Gastrocnemius medialis (tissue), 4 donors: ENCODE results near the gene FOSL2.

ENCODE experiments used
- POLR2A ChIP-seq, 2 donors: fragments of 450-650 bp; IDR thresholded peaks; one replicate each; pipeline ENCODE4 v1.6.1; 2017; ENCODE audit warnings: antibody characterized with exemption in 2 of 2, mild to moderate bottlenecking in 2 of 2, moderate library complexity in 2 of 2
- TF ChIP-seq, protein P1 (sequence below), 5 experiments: fragments of 450-650 bp in 3 of 5; fragments of 200-600 bp in 2 of 5; sonication (generic) in 2 of 5; IDR thresholded peaks in 4 of 5; conservative IDR thresholded peaks in 1 of 5; 1 replicate in 4 of 5; 2 replicates in 1 of 5; pipeline ENCODE4 v1.5.1; 2016 to 2019; ENCODE audit warnings: antibody characterized with exemption in 5 of 5, mild to moderate bottlenecking in 3 of 5, moderate library complexity in 3 of 5

GRCh38 chr2:28461056-28461455, 68.4 kb downstream of the FOSL2 start:
- TF ChIP-seq, protein P1, sequence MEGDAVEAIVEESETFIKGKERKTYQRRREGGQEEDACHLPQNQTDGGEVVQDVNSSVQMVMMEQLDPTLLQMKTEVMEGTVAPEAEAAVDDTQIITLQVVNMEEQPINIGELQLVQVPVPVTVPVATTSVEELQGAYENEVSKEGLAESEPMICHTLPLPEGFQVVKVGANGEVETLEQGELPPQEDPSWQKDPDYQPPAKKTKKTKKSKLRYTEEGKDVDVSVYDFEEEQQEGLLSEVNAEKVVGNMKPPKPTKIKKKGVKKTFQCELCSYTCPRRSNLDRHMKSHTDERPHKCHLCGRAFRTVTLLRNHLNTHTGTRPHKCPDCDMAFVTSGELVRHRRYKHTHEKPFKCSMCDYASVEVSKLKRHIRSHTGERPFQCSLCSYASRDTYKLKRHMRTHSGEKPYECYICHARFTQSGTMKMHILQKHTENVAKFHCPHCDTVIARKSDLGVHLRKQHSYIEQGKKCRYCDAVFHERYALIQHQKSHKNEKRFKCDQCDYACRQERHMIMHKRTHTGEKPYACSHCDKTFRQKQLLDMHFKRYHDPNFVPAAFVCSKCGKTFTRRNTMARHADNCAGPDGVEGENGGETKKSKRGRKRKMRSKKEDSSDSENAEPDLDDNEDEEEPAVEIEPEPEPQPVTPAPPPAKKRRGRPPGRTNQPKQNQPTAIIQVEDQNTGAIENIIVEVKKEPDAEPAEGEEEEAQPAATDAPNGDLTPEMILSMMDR (IDR thresholded peaks at IDR 0.05 in 4 of 5, conservative IDR thresholded peaks at IDR 0.05 in 1 of 5): no peak
- no peak for TF ChIP-seq POLR2A (IDR thresholded peaks at IDR 0.05)
